Epidermal melanocyte (primary cell): ENCODE measurements around the gene DOK4.
"Not testable (repeated sequence)": the region's sequence is repeated elsewhere in the genome, so short reads cannot be mapped to it uniquely, and the experiment has no call there.

Experiments
- DNase-seq: peaks from one replicate; pipeline ENCODE4 v3.0.0; 2011; ENCODE audit warnings: low spot score; ENCODE audit not compliant: insufficient read length

DOK4 gene

GRCh38 chr16:57447186-57447962 is 38.9 kb downstream of the DOK4 start, which contains the start of the genes CIAPIN1 and COQ9:
Gene CIAPIN1 (minus strand): TSS chr16:57447385. CDS start chr16:57440928, 6,457 bp downstream.
Gene COQ9 (plus strand): TSS chr16:57447479. CDS start chr16:57447506, 27 bp downstream.
- peak; percentile 88 for DNase-seq

GRCh38 chr16:57446531-57447185 is 39.6 kb downstream of the DOK4 start:
- DNase-seq, result no peak

- DNase-seq, result no peak
These were observed 40.8 kb downstream of the DOK4 start for GRCh38 chr16:57445510-57445909.

GRCh38 chr16:57444711-57445110 is 41.6 kb downstream of the DOK4 start:
- no peak for DNase-seq

- not testable (repeated sequence) for DNase-seq
These were observed 45.7 kb downstream of the DOK4 start for GRCh38 chr16:57440551-57440950.

- DNase-seq, result not testable (repeated sequence)
These were observed 46.3 kb downstream of the DOK4 start for GRCh38 chr16:57439947-57440346.

GRCh38 chr16:57435838-57436237 is 50.5 kb downstream of the DOK4 start:
- DNase-seq, result no peak

GRCh38 chr16:57434003-57434402 is 52.3 kb downstream of the DOK4 start:
- DNase-seq, result no peak

- DNase-seq, result no peak
These were observed 53.3 kb downstream of the DOK4 start for GRCh38 chr16:57432989-57433388.

GRCh38 chr16:57432505-57432904 is 53.8 kb downstream of the DOK4 start:
- DNase-seq, result no peak

GRCh38 chr16:57430955-57431354 is 55.3 kb downstream of the DOK4 start:
- no peak for DNase-seq

- no peak for DNase-seq
These were observed 58.5 kb downstream of the DOK4 start for GRCh38 chr16:57427824-57428223.

GRCh38 chr16:57427307-57427706 is 59.0 kb downstream of the DOK4 start:
- no peak for DNase-seq

GRCh38 chr16:57426356-57426755 is 59.9 kb downstream of the DOK4 start:
- DNase-seq, result no peak

- no peak for DNase-seq
These were observed 61.7 kb downstream of the DOK4 start for GRCh38 chr16:57424583-57424982.

GRCh38 chr16:57423152-57423551 is 63.1 kb downstream of the DOK4 start:
- DNase-seq, result no peak

GRCh38 chr16:57422026-57422944 is 64.0 kb downstream of the DOK4 start:
- peak; percentile 37 for DNase-seq
